HG03432 (cell line): ENCODE results near the gene EXOC2.

ENCODE experiments used
- ATAC-seq: cut with Tn5 transposase; IDR thresholded peaks from one replicate; pipeline ENCODE4 v1.9.1; 2021; ENCODE audit warnings: mild to moderate bottlenecking, moderate library complexity; ENCODE audit not compliant: unreplicated experiment

EXOC2 gene

GRCh38 chr6:449486-450419 lies 243.2 kb downstream of the EXOC2 start:
- ATAC-seq, result no peak

GRCh38 chr6:449057-449430 lies 243.9 kb downstream of the EXOC2 start:
- ATAC-seq, result no peak

GRCh38 chr6:448296-449056 lies 244.5 kb downstream of the EXOC2 start:
- no peak for ATAC-seq

GRCh38 chr6:447381-448165 lies 245.4 kb downstream of the EXOC2 start:
- no peak for ATAC-seq

- no peak for ATAC-seq
Observed at GRCh38 chr6:446418-447366, 246.2 kb downstream of the EXOC2 start.

- no peak for ATAC-seq
Observed at GRCh38 chr6:445571-446417, 247.1 kb downstream of the EXOC2 start.

- ATAC-seq, result no peak
Observed at GRCh38 chr6:444653-445275, 248.2 kb downstream of the EXOC2 start.

- ATAC-seq, result no peak
Observed at GRCh38 chr6:443621-444159, 249.2 kb downstream of the EXOC2 start.

- ATAC-seq, result no peak
Observed at GRCh38 chr6:441126-441920, 251.6 kb downstream of the EXOC2 start.

GRCh38 chr6:439641-440167 lies 253.2 kb downstream of the EXOC2 start:
- no peak for ATAC-seq

GRCh38 chr6:438634-439170 lies 254.2 kb downstream of the EXOC2 start:
- no peak for ATAC-seq

- no peak for ATAC-seq
Observed at GRCh38 chr6:437037-437392, 255.9 kb downstream of the EXOC2 start.

GRCh38 chr6:436308-437036 lies 256.5 kb downstream of the EXOC2 start:
- ATAC-seq, result no peak

GRCh38 chr6:435441-436307 lies 257.3 kb downstream of the EXOC2 start:
- no peak for ATAC-seq
